Mesothelial cell of epicardium (in vitro differentiated cells): ENCODE results near the gene LYSMD4. TPM values are rescaled to one million over a fixed set of nuclear protein-coding genes. Genes with fewer than 3 reads are reported as not detected.

Experiments used
- DNase-seq, 2 experiments: peaks; one replicate each; pipeline ENCODE4 v3.0.0; 2021; ENCODE audit warnings: low spot score in 2 of 2; ENCODE audit not compliant: unreplicated experiment in 2 of 2
- H3K27ac Mint-ChIP-seq: 2 replicates; pipeline ENCODE4 v1.8.0; 2021; ENCODE audit warnings: mixed read lengths
- H3K27me3 Mint-ChIP-seq: 2 replicates; pipeline ENCODE4 v1.8.0; 2021; ENCODE audit warnings: low read depth, mixed read lengths
- H3K36me3 Mint-ChIP-seq: 2 replicates; pipeline ENCODE4 v1.8.0; 2021; ENCODE audit warnings: mixed read lengths
- H3K4me1 Mint-ChIP-seq: 2 replicates; pipeline ENCODE4 v1.8.0; 2021; ENCODE audit warnings: mixed read lengths
- H3K4me3 Mint-ChIP-seq: 2 replicates; pipeline ENCODE4 v1.8.0; 2021; ENCODE audit warnings: mild to moderate bottlenecking, moderate library complexity, mixed read lengths
- H3K9me3 Mint-ChIP-seq: 2 replicates; pipeline ENCODE4 v1.8.0; 2021; ENCODE audit warnings: mixed read lengths
- total RNA-seq: library from RNA; stranded (reverse); gene quantifications from 3 replicates; pipeline ENCODE4 v1.2.1, GENCODE V29; 2021
- TF ChIP-seq, protein P1 (sequence below): fragments of 200-600 bp; sonication (generic); IDR thresholded peaks from one replicate; pipeline ENCODE4 v1.5.0; 2021; ENCODE audit warnings: antibody characterized with exemption; ENCODE audit not compliant: unreplicated experiment

The LYSMD4 gene
- total RNA-seq, 1 donor from 2014 or later = 17.2 TPM

DNA sequence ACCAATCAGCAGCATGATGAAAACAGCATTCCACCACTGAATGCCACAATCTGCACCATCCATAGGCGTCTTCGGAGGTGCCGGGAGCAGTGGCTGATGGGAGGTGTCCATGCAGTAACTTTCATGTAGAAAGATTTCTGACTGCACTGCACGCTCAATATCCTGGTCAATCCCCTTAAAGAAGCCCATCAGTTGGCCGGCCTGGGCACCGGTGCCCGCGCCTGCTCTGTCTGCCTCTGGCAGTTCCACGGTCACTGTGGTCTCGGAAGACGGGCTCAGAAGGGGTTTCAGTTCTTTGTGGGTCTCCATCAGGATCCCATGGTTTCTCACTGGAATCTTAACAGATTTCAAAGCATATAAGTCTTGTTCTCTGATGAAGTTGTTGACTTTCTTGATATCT lies 3.9 kb downstream of the LYSMD4 start:
- Mint-ChIP-seq H3K27ac (no peak overlapping the region), H3K36me3 (peaks cover 20% of the 10 kb centered on the region), H3K27me3 (no peaks in the 10 kb centered on the region), H3K9me3 (peaks cover 9% of the 10 kb centered on the region), H3K4me1 (peaks cover 30% of the 10 kb centered on the region), H3K4me3 (no peak overlapping the region)
- DNase-seq = no peak
- TF ChIP-seq, protein P1, sequence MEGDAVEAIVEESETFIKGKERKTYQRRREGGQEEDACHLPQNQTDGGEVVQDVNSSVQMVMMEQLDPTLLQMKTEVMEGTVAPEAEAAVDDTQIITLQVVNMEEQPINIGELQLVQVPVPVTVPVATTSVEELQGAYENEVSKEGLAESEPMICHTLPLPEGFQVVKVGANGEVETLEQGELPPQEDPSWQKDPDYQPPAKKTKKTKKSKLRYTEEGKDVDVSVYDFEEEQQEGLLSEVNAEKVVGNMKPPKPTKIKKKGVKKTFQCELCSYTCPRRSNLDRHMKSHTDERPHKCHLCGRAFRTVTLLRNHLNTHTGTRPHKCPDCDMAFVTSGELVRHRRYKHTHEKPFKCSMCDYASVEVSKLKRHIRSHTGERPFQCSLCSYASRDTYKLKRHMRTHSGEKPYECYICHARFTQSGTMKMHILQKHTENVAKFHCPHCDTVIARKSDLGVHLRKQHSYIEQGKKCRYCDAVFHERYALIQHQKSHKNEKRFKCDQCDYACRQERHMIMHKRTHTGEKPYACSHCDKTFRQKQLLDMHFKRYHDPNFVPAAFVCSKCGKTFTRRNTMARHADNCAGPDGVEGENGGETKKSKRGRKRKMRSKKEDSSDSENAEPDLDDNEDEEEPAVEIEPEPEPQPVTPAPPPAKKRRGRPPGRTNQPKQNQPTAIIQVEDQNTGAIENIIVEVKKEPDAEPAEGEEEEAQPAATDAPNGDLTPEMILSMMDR = no peak

DNA sequence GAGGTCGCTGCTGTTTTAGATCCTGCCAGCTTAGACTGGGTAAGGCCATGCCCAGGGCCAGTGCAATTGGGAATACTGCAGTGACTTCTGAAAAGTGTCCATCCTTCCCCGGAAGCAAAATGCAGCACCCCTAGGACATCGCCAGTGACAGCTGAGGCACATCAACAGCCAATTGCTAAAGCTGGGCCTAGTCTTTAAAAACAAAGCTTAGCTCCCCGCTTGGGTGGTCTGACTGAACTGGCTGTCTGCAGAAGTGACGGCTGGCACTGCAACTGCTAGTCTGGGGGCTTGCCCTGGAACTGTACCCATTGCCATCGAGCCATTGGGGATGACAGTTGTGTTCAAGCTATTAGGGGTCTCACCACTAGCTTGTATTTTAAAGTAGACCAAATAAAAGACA lies 4.3 kb downstream of the LYSMD4 start:
- TF ChIP-seq, protein P1 = no peak
- no peak overlapping the region for H3K27ac Mint-ChIP-seq
- H3K4me3 Mint-ChIP-seq = no peak overlapping the region
- peaks cover 21% of the 10 kb centered on the region for H3K36me3 Mint-ChIP-seq
- no peaks in the 10 kb centered on the region for H3K27me3 Mint-ChIP-seq
- DNase-seq = no peak
- peaks cover 30% of the 10 kb centered on the region for H3K4me1 Mint-ChIP-seq
- H3K9me3 Mint-ChIP-seq = peaks cover 10% of the 10 kb centered on the region

DNA sequence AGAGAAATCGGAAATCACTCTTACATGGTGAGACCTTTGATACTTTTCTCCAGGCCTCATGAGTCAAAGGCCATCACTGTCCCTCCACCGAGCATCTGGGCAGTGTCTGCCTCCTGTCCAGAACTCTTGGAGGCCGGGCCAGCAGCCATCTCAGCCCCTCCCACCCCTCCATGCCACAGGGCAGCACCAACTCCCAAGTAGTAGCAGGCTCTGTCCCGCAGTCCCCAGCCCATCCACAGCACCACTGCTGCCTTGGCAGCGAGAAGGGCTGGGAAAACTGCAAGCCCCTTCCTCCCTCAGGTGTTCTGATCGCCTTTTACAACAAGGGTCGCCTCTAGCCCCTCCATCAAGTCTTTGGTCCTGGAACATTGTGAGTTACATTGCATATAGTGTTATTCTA lies 5.5 kb downstream of the LYSMD4 start:
- peaks cover 26% of the 10 kb centered on the region for H3K36me3 Mint-ChIP-seq
- DNase-seq = no peak
- H3K27me3 Mint-ChIP-seq = no peaks in the 10 kb centered on the region
- no peak overlapping the region for H3K4me3 Mint-ChIP-seq
- H3K4me1 Mint-ChIP-seq = peaks cover 27% of the 10 kb centered on the region
- no peak overlapping the region for H3K27ac Mint-ChIP-seq
- peaks cover 16% of the 10 kb centered on the region for H3K9me3 Mint-ChIP-seq
- TF ChIP-seq, protein P1 = no peak

DNA sequence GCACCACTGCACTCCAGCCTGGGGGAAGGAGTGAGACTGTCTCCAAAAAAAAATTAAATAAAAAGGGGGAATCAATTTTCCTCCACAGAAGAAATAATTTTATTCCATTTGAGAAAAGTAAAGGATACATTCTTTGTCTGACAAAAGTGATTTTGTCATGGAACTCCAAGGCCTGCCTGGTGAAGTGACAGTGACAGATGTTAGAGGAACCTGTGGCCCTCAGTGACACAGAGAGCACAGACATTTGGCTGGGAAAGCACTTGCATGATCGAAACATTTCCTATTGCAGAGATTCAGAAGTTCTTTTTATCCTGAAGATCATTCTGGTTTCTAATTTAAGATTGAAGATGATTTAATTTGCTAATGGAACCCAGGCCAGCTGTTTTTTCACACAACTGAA lies 5.9 kb downstream of the LYSMD4 start:
- TF ChIP-seq, protein P1 = no peak
- no peak overlapping the region for H3K27ac Mint-ChIP-seq
- DNase-seq = no peak
- H3K4me3 Mint-ChIP-seq = no peak overlapping the region
- peaks cover 17% of the 10 kb centered on the region for H3K9me3 Mint-ChIP-seq
- H3K27me3 Mint-ChIP-seq = no peaks in the 10 kb centered on the region
- H3K36me3 Mint-ChIP-seq = peaks cover 27% of the 10 kb centered on the region
- peaks cover 24% of the 10 kb centered on the region for H3K4me1 Mint-ChIP-seq

DNA sequence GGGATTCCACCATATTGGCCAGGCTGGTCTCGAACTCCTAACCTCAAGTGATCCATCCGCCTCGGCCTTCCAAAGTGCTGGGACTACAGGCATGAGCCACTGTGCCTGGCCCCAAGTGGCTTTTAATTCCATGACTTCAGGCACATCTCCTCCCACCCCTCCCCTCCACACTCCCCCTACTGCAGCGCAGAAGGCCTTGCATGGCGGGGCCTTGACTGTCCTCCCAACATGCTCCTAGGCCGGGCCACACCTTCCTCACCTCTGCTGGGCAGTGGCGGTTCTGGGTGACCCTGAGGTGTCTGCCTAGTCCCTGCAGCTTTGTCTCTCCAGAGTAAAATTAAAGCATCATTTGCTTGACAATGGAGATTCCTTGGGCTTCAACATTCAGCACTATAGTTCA lies 6.9 kb downstream of the LYSMD4 start:
- Mint-ChIP-seq H3K36me3 (peaks cover 33% of the 10 kb centered on the region), H3K4me1 (peaks cover 14% of the 10 kb centered on the region), H3K4me3 (no peak overlapping the region), H3K27me3 (no peaks in the 10 kb centered on the region), H3K9me3 (peaks cover 20% of the 10 kb centered on the region), H3K27ac (no peak overlapping the region)
- TF ChIP-seq, protein P1 = no peak
- no peak for DNase-seq

DNA sequence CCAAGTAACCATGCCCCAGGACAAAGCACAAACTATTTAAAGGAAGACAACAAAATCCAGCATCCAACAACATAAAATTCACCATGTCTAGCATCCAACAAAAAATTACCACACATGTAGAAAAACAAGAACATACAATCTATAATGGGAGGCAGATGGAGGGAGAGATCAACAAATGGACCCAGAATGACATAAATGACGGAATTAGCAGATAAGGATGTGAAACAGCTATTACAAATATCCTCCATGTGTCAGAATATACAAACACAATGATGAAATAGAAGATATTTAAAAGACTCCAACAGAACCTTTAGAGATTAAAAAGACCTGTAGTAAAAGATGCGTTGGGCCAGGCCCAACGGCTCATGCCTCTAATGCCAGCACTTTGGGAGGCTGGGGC lies 10.8 kb downstream of the LYSMD4 start:
- Mint-ChIP-seq H3K4me1 (no peaks in the 10 kb centered on the region), H3K27ac (no peak overlapping the region), H3K9me3 (peaks cover 20% of the 10 kb centered on the region), H3K27me3 (no peaks in the 10 kb centered on the region), H3K4me3 (no peak overlapping the region), H3K36me3 (peaks cover 45% of the 10 kb centered on the region)
- TF ChIP-seq, protein P1 = no peak
- no peak for DNase-seq
